BJ (cell line): ENCODE results near the gene SLC43A1. TPM values are rescaled to one million over a fixed set of nuclear protein-coding genes. Genes with fewer than 3 reads are reported as not detected.
A peak's percentile ranks its signal among the peaks of the same experiment; 100 is the strongest.

ENCODE experiments used
- CTCF ChIA-PET: fragments of 350-600 bp; formaldehyde crosslinking; extraction: SDS; loops from one replicate; lab custom pipeline; 2021; ENCODE audit warnings: antibody characterized with exemption, inconsistent platforms; lab: Yijun Ruan, JAX
- POLR2A ChIA-PET: fragments of 300-600 bp; sonication (Branson Sonifier 250); formaldehyde crosslinking; extraction: SDS; loops from one replicate; lab custom pipeline; 2021; ENCODE audit warnings: antibody characterized with exemption; lab: Charles Lee
- DNase-seq: peaks from one replicate; pipeline ENCODE4 v3.0.0-alpha.2; 2011; ENCODE audit warnings: low read depth
- H3K27me3 ChIP-seq: 2 replicates; pipeline ENCODE4 v1.6.0; 2011; ENCODE audit warnings: low read length; ENCODE audit not compliant: control insufficient read depth, insufficient read depth
- H3K36me3 ChIP-seq: 2 replicates; pipeline ENCODE4 v1.5.1; 2011; ENCODE audit warnings: low read length; ENCODE audit not compliant: control insufficient read depth, insufficient read depth
- H3K4me3 ChIP-seq: 2 replicates; pipeline ENCODE4 v1.5.1; 2011; ENCODE audit warnings: low read depth, mild to moderate bottlenecking, control low read depth, low read length
- polyA plus RNA-seq: library from polyadenylated mRNA; depleted of rRNA; stranded (reverse); fragments of >200 nt; gene quantifications from 2 replicates; pipeline ENCODE4 v1.2.3, GENCODE V29; 2011
- TF ChIP-seq, protein P1 (sequence below): IDR thresholded peaks from 2 replicates; pipeline ENCODE4 v1.5.1; 2011; ENCODE audit warnings: low read depth, mild to moderate bottlenecking, control low read depth, inconsistent platforms, low read length, moderate library complexity; ENCODE audit not compliant: insufficient read depth

The SLC43A1 gene
- polyA plus RNA-seq, 1 experiment = 23.4 TPM

DNA sequence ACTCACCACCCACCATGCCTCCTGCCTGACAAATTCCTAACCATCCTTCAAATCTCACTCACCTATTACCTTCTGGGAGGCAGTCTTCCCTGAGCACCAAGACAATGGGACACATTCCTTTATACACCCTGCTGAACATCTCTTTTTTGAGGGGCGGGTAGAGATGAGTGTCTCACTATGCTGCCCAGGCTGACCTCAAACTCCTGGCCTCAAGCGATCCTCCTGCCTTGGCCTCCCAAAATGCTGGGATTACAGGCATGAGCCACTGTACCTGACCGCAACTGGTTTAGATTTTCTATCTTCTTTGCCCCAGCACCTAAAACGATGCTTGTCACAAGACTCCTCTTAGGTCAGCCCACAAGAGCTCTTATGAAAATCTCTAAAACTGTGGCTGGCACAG, 7.9 kb upstream of the SLC43A1 start:
- TF ChIP-seq, protein P1, sequence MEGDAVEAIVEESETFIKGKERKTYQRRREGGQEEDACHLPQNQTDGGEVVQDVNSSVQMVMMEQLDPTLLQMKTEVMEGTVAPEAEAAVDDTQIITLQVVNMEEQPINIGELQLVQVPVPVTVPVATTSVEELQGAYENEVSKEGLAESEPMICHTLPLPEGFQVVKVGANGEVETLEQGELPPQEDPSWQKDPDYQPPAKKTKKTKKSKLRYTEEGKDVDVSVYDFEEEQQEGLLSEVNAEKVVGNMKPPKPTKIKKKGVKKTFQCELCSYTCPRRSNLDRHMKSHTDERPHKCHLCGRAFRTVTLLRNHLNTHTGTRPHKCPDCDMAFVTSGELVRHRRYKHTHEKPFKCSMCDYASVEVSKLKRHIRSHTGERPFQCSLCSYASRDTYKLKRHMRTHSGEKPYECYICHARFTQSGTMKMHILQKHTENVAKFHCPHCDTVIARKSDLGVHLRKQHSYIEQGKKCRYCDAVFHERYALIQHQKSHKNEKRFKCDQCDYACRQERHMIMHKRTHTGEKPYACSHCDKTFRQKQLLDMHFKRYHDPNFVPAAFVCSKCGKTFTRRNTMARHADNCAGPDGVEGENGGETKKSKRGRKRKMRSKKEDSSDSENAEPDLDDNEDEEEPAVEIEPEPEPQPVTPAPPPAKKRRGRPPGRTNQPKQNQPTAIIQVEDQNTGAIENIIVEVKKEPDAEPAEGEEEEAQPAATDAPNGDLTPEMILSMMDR = no peak
- H3K4me3 ChIP-seq = no peak overlapping the region
- no peaks in the 10 kb centered on the region for H3K27me3 ChIP-seq
- POLR2A ChIA-PET = no interaction called here
- H3K36me3 ChIP-seq = peaks cover 2% of the 10 kb centered on the region; the same call in 1 of the 2 replicates
- DNase-seq = no peak
- CTCF ChIA-PET = interaction anchor here (4.0 to 12.6 kb wide), 3 partner anchors 29 to 66 kb away, joined by 20 to 182 read pairs (median 148); partner anchors contain the start of gene RTN4RL2

DNA sequence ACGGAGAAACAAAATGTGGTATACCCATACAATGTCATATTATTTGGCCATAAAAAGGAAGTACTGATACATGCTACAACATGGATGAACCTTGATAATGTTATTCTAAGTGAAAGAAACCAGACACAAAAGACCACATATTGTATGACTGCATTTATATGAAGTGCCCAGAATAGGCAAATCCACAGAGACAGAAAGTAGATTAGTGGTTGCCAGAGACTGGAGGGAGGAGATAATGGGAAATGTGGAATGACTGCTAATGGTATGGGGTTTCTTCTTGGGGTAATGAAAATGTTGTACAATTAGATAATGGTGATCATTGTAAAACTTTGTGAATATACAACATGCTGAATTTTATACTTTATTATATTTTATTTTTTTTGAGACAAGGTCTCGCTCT, 5.6 kb upstream of the SLC43A1 start:
- no peak for DNase-seq
- ChIA-PET CTCF (interaction anchor here (8.8 to 9.0 kb wide), 2 partner anchors 28 to 62 kb away, joined by 75 to 136 read pairs; partner anchors contain the start of gene RTN4RL2), POLR2A (no interaction called here)
- H3K27me3 ChIP-seq = no peaks in the 10 kb centered on the region
- no peak overlapping the region for H3K4me3 ChIP-seq
- no peaks in the 10 kb centered on the region for H3K36me3 ChIP-seq
- TF ChIP-seq, protein P1 = no peak

DNA sequence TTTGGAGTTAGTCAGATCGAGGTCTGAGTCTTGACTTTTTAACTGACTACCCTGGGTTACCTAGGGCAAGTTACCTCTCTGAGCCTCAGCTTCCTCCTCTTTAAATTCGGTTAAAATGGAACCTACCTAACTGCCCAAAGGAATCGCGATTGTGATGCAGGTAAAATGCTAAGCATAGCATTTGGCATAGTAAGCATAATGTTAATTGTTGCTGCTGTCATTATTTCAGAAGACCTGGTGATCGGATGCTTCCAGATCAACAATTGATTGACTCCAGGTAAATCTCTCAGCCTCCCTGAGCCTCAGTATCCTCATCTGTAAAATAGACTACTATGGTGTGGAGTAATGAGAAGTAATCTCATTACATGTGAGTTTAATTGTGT, 550 bp upstream of the SLC43A1 start:
- Histone ChIP-seq H3K36me3 (no peaks in the 10 kb centered on the region), H3K4me3 (peak overlapping the region; percentile 79), H3K27me3 (no peaks in the 10 kb centered on the region)
- TF ChIP-seq, protein P1 = no peak
- no peak for DNase-seq
- POLR2A ChIA-PET = no interaction called here
- CTCF ChIA-PET = interaction anchor here (0.7 to 9.0 kb wide), 12 partner anchors 8 to 170 kb away, joined by 3 to 136 read pairs (median 4); partner anchors contain the start of gene RTN4RL2

DNA sequence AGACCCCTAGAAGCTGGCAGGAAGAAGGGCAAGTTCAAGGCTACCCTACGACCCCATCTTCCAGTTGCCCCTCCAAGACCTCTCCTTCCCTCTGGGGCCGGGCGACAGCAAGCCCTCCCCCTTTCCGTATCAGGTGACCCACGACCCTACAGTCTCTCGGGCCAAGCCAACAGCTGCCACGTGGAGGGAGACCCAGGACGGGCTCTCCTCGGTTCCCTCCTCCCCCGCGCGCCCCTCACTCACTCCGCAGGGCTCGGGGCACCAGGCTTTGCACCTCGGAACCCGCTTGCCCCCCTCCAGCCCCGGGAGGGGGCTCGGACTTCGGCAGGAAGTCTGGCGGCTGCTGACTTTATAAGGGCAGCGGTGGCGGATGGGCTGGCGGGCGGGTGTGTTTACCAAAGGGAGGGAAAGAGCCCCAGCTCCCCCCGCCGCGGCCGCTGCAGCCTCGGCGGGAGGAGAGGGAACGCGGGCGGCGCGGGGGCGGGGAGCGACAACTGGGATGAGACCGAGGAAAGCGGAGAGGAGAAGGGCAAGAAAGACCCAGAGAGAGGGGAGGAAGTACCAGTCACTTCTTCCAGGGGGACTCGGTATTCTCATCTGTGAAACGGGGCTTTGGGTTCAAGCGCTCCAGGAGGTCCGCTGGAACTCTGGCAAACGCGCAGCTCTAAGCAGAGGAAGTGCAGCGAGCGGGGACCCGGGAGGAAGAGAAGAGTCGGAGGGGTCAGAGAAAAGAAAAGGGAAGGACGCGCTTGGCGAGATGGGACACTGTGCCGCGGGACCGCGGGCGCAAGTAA, 767 bp downstream of the SLC43A1 start:
- H3K27me3 ChIP-seq = no peaks in the 10 kb centered on the region
- DNase-seq = no peak
- no peaks in the 10 kb centered on the region for H3K36me3 ChIP-seq
- H3K4me3 ChIP-seq = peak overlapping the region; percentile 79
- TF ChIP-seq, protein P1 = no peak
- ChIA-PET CTCF (interaction anchor here (0.7 to 9.0 kb wide), 15 partner anchors 9 to 169 kb away, joined by 3 to 136 read pairs (median 5); partner anchors contain the start of genes RTN4RL2 and UBE2L6), POLR2A (interaction anchor here (0.6 kb wide), 1 partner anchor 70 kb away, joined by 6 read pairs; no protein-coding TSS in a partner anchor)

DNA sequence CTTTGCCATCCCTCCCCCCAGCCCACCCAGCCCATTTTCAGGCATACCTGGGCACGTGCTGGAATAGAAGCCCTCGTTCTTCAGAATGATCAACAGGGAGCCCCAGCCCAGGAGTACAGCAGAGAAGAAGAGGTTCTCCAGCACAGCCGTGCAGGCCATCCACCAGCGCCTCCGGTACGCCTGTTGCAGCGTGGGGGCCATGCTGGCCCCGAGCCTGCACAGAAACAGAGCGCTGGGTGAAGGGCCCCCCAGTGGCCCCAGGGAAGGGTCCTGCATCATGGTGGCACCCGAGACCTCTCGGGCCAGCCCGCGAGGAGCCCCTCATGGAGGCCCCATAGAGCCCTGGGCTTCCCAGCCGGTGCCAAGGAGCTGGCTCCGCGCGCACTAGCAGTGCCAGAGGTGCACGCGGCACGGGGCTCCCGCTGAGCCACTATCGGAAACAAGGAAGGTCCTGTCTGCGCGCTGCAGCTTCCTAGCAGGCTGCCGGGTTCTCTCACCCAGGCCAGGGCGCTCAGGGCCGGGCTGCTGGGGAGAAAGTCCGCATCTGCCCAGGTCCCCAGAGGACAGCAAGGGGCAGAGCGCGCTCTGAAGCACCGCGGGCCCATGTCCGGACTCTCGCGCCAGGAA, 1.5 kb downstream of the SLC43A1 start:
- H3K27me3 ChIP-seq = no peaks in the 10 kb centered on the region
- ChIA-PET CTCF (interaction anchor here (0.9 to 9.0 kb wide), 9 partner anchors 12 to 55 kb away, joined by 3 to 136 read pairs (median 5); partner anchors contain the start of genes RTN4RL2 and UBE2L6), POLR2A (no interaction called here)
- TF ChIP-seq, protein P1 = no peak
- no peak for DNase-seq
- no peaks in the 10 kb centered on the region for H3K36me3 ChIP-seq
- peak overlapping the region; percentile 79 for H3K4me3 ChIP-seq
